Muscle of back (tissue), 11 donors: ENCODE measurements around the gene TIMM17A. TPM values are rescaled to one million over a fixed set of nuclear protein-coding genes. Genes with fewer than 3 reads are reported as not detected.
"Not testable (repeated sequence)": the region's sequence is repeated elsewhere in the genome, so short reads cannot be mapped to it uniquely, and the experiment has no call there.

Experiments
- DNase-seq, 3 donors: peaks; one replicate each; pipeline versions ENCODE4 v3.0.0 to v3.0.0-alpha.2; 2013
- polyA plus RNA-seq, 10 donors: library from polyadenylated mRNA; unstranded; fragments of 120-200 nt; gene quantifications; one replicate each; pipeline ENCODE4 v1.2.1, GENCODE V29; 2013; ENCODE audit not compliant: insufficient read length in 10 of 10

TIMM17A gene
- polyA plus RNA-seq, 10 donors = 32.1 to 44.9 (median 40.3) TPM

DNA sequence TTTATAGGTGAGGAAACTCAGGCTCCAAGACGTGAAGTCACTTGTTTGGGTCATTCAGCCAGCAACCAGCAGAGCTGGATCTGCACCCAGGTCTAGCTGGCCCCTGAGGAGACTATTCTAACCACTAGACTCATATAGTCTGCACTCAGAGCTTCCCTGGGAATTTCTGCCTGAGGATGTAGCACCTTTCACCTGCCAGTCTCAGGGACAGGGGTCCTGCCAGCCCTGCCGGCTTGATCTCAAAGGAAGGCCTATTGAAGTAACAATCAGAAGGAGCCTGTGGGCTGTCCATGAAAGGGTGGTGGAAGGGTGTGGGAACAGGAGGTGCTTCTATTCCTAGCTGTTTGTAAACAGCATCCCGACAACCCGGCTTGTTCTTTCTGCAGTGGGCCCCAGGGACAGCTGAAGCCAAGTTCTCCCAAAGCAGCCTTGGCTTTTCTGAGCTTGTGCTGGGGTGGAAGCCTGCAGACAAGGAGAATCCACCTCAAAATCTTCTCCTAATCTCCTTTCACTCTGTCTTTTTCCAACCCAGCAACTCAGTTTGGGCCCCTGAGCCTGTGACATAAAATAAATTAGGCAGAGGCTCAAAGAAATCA, 16.8 kb upstream of the TIMM17A start:
- no peak for DNase-seq

DNA sequence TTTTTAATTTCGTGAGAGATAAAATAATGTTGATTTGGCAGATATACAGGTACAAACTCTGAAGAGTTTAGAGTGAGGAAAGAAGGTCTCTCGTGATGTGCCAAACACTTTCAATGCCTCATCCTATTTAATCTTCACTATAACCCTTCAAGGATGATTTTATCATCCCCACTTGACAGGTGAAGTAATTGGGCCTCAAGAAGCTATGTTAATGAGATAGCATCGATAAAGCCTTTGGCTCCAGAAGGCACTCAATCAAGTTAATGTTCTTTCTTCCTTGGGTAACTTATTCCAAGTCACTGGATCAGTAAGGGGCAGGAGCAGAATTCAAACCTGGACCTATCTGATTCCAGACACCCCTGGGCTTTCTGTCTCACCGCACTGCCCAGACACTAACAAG, 16.2 kb upstream of the TIMM17A start:
- DNase-seq = no peak

DNA sequence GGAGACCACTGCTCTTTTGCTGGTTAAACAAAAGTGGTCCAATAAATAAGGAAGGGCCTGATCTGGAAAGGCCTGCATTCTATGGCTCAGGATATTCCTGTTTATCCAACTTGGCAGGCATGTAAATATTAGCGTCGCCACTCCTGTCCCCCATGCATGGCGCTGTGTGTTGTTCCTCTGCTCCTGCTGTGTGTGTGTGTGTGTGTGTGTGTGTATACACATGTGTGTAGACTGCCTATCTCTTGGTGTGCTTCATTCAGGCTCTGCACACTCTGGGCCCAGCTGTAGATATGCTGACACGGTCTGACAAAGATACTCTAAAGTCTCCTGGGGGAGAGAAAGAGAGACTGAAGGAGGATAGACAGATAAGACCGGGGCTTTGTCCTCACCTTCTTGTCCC, 15.7 kb upstream of the TIMM17A start:
- no peak for DNase-seq

DNA sequence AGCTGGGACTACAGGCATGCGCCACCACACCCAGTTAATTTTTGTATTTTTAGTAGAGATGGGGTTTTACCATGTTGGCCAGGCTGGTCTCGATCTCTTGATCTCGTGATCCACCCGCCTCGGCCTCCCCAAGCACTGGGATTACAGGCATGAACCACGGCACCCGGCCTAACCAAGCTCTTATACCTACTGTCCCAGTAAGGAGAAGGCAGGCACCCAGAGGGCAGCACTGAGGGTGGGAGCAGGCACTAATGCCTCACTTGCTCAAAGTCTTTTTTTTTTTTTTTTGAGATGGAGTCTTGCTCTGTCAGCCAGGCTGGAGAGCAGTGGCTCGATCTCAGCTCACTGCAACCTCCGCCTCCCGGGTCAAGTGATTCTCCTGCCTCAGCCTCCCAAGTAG, 15.0 kb upstream of the TIMM17A start:
- not testable (repeated sequence) for DNase-seq

DNA sequence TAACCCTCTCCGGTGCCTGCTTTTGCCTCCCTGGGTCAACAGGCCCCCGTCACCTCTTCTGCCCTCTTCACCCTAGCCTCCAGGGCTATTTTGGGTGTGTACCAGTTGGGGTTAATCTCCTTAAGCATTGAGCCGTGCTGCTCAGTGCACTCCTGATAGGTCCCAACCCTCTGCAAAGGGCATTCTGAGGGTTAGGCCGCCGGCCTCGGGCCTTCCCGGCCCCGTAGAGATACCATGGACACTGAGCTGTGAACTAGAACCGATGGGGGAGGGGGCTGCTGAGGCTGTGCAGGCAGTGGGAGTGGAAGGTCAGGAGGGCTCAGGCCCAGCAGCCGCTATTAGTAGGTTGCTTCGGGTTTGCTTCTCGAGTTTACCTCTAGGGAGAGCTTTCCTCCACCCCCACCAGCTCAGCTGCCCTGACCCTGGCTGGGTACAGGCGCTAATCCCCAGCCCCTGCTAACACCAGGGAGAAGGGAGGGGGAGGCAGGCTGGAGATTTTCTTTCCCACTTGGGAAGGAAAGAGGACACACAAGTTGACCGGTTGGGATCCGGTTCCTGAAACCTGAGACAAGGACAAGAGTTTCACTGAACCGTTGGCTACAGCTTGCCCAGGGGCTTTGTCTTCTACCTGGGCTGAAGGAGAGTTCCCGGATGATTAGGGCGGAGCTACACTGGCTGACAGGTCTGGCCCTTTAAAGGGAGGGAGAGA, 13.7 kb upstream of the TIMM17A start:
- DNase-seq = no peak

DNA sequence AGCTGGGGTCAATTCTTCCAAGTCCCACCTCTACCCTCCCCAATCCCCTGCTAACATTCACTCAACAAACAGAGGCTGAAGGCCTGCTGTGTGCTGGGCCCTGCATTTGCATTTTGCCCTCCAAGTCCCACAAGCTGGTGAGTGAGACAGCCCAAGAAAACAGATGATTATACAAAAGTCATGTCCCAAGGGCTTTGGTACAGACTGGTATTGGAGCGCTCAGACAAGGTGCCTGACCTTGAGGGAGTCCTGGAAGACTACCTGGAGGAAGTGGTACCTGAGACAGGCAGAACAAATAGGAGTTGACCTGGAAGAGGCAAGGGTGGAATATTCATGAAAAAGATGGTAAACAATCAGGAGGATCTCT, 13.2 kb upstream of the TIMM17A start:
- no peak for DNase-seq

DNA sequence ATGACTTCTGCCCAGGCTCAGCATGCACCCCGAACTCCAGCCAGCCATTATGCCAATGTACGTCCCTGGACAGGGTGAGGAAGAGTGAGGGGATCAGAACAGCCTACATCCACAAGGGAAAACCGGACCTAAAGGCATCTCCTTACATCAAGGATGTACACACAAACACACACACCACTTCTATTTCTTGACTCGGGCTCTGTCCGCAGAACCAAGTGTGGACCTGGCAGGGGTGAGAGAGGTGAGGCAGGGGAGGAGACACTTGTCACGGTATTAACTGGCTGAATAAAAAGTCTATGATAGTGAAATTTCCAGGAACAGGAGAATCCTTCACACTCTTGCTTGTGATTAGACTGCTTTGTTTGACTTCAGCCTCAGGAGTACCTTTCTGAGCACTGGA, 11.3 kb upstream of the TIMM17A start:
- no peak for DNase-seq

DNA sequence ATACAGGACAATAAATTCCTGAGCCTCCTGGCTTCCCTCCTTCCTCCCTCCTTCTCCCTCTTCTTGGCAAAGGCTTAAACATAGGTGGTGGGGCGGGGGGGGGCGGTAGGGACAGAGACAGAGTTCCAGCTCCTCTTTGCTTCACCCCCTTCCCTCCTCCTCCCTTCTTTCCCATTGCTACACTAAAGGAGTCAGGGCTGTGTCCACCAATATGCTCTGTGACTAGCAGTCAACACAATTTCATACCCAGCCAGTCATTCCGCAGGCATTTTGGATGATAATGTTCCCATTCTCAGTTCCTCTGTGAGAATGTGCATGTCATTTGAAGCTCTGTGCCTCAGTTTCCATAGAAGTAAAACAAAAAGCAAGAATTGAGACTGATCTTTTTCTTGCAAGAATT, 10.7 kb upstream of the TIMM17A start:
- DNase-seq = no peak

DNA sequence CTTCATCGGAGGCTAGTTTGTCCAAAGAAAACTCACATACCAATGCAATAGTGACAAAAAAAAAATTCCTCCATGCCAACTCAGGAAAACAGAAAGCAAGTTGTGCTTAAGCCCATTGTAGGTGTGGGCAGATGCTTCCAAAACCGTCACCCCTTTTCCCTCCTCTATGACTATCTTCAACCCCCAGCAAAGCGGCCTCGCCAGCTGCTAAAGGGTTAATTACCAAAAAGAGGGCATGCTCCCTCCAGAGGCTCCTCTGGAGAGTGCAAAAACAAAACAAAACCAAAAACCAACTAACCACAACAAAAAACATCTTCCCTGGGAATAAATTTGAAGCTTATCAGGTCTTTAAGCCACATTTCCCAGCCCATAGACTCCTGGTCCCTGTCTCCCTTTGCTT, 10.1 kb upstream of the TIMM17A start:
- no peak for DNase-seq

DNA sequence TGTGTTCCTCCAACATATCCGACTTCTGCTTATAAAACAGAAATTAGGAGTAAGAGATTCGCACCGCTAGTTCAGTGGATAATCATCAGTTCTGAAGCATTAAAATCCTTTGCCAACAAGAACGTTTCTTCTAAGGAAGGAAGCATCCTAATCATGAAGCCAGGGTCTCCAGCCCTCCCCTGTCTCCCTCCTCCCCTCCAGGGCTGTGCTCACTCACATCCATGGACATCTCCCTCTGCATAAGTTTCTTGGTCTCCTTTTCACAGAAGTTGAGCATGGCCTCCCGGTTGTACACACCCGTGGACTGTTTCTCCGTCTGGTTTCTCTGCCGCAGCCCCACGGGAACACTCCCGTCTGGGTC, 9.5 kb upstream of the TIMM17A start:
- no peak for DNase-seq

DNA sequence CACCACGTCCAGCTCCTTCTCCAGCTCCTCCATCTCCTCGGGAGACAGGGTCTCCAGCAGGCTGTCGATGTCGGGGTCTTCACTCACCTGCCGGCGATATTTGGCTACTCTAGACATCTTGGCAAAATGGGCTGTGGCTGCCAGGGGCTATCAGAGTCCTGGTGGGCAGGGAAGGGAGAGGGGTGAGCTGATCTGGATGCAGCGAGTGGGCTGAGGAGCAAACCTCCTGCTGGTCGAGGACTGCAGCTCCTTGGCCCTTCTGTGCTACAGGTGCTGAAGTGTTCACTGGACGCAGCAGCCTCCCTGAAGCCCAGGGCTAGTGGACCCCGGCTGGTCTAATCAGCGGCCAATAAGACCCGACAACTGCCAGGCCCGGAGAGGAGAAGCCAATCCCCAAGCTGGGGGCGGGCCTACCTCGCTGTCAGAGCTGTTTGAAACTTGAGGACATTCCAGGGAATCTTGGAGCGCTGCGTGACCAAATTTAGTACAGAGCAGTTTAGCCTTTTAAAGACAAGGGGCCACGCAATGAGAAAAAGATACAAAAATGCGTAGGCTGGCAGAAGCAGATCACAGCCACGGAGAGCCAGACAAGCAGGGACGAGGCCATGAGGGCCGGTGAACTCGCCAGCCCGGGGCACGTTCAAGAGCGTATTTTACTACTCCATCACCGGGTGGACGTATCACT, 8.9 kb upstream of the TIMM17A start, which contains the start of gene LMOD1:
Gene LMOD1 (minus strand): TSS at position 325 of the 685 bp plus-strand sequence. CDS start 208 bp downstream, at position 117.
- peak; percentile 78 to 90 (median 90) for DNase-seq

DNA sequence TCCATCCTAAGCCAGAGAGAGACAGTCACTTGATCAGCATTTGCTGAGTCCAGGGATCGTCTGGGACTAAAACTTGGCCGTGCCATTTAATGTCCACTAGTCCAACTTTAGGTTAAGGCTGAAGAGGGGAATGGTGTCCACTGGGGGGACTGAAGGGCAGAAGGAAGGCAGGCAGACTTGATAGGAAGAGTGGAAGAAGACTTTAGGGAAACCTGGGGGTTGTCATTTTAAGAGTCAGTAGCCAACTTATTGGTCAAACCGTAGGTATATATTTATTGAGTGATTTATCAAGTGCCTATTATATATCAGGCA, 7.7 kb upstream of the TIMM17A start:
- DNase-seq = no peak

DNA sequence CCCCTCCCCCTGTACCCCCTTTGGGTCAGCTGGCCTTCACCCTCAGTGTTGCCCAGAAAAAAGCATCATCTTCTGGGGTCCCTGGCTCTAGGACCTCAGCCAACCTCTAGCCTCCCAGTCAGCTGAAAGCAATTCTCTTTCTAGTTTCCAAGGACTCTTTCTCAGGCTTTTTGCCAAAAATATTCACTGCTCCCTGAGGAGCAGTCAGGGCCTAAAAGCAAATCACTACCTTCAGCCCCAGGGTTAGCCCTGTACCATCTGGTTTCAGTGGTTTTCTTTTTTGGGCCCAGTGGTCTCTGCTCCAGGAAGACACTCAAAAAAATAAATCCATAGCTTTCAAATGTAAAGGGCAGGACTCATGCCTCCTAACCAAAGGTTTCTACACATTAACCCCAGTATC, 5.8 kb upstream of the TIMM17A start:
- DNase-seq = no peak

DNA sequence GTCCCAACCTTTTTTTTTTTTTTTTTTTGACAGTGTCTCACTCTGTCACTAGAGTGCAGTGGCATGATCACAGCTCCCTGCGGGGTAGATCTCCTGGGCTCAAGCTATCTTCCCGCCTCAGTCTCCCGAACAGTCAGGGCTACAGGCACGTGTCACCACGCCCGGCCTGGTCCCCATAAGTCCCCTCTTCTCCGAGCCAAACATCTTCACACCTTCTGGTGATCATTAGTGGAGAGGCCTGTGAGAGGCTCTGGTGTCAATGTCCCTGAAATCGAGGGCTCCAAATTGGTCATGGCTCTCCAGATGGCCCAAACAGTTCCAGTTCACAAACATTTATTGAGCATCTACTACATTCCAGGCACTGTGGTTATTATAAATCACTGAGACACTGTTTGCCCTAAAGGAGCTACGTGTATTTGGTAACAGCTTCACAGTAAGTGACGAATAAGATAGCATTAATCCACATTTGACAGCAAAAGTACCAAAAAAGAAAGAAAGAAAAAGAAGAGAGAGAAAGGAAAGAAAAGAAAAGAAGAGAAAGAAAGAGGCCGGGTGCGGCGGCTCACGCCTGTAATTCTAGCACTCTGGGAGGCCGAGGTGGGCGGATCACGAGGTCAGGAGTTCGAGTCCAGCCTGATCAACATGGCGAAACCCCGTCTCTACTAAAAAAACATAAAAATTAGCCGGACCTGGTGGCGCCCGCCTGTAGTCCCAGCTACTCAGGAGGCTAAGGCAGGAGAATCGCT, 867 bp upstream of the TIMM17A start:
- DNase-seq = peak in 1 of 3 donors; percentile 24

DNA sequence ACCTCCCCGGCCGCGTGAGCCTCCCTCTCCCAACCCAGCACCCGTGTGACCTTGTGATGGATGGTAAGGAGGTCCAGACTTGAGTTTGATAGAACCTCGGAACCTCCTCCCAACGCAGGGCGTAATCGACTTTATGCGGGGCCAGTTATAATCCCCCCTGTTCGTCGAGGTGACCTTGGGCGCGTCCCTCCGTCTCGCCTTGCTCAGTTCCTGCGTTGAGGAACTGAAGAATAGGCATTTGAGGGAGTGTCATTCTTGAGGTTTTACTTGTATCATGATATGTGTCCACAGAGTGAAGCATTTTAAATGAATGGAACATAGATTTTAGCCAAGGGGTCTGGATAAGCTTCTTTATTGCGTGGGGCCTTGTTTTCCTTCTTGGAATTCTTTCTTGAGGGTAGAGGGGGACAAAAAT, 433 bp downstream of the TIMM17A start:
- no peak for DNase-seq

DNA sequence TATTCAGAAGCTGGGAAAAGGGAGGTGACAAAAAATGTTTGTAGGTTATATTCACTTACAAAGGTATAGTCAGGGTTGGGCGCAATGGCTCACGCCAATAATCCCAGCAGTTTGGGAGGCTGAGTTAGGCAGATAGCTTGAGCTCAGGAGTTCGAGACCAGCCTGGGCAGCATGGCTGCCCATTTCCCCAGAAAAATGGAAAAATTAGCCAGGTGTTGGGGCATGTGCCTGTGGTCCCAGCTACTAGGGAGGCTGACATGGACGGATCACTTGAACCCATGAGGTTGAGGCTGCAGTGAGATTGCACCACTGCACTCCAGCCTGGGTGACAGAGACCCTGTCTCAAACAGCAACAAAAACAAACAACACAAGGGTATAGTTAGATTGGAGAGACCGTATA, 3.0 kb downstream of the TIMM17A start:
- no peak for DNase-seq

DNA sequence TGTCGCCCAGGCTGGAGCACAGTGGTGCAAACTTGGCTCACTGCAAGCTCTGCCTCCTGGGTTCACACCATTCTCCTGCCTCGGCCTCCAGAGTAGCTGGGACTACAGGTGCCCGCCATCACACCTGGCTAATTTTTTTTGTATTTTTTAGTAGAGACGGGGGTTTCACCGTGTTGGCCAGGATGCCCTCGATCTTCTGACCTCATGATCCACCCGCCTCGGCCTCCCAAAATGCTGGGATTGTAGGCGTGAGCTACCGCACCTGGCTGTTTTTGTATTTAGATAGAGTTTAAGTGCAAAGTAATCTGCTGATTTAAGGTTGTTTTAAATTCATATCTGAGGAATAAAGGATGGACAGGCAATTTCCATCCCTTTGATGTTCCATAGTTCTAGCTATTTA, 7.1 kb downstream of the TIMM17A start:
- DNase-seq = not testable (repeated sequence)

DNA sequence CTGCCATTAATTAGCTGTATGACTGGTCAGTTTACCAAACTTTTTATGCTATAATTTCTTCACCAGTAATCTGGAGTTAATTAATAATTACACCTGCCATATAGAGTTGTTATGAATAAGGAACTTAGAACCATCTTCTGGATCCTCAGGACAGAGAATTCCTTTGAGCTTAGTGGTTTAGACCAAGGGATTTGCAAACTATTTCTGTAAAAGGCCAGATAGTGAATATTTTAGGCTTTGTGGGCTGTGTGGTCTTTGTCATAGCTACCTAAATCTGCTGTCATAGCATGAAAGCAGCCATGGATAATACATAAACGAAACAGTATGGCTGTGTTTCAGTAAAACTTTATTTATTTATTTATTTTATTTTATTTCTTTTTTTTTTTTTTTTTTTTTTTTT, 9.0 kb downstream of the TIMM17A start:
- peak in 1 of 3 donors; percentile 30 for DNase-seq

DNA sequence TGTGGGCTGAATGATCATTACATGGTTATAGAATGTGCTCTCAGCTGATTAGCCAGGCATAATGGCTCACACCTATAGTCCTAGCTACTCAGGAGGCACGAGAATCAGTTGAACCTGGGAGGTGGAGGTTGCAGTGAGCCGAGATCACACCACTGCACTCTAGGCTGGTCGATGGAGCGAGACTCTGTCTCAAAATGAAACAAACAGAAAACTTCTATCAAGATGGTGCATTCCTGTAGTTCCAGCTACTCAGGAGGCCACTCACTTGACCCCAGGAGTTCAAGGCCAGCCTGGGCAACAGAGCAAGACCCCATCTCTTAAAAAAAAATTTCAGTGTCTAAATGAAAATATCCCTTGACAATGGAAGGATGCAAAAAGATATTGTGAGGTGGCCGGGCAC, 10.9 kb downstream of the TIMM17A start:
- no peak for DNase-seq

DNA sequence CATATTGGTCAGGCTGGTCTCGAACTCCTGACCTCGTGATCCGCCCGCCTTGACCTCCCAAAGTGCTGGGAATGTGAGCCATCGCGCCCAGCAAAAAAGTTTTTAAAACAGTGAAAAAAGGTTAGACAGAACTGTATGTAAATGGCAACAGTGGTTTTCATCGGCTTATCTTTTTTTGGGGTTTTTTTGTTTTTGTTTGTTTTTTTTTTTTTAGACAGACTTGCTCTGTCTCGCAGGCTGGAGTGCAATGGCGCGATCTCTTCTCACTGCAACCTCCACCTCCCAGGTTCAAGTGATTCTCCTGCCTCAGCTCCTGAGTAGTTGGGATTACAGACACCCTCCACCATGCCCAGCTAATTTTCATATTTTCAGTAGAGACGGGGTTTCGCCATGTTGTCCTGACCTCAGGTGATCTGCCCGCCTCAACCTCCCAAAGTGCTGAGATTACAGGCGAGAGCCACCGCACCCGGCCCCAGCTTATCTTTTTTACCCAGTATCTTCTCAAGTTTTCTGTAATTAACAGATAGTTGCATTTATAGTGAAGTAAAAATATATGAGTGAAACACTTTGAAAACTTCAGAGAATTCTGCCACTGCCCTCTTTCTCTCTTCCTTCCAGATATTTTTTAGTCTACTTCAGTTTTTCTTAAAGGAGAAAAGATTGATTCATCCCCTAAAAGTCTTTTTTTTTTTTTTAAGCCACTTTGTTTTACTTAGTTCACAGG, 13.1 kb downstream of the TIMM17A start:
- DNase-seq = no peak

DNA sequence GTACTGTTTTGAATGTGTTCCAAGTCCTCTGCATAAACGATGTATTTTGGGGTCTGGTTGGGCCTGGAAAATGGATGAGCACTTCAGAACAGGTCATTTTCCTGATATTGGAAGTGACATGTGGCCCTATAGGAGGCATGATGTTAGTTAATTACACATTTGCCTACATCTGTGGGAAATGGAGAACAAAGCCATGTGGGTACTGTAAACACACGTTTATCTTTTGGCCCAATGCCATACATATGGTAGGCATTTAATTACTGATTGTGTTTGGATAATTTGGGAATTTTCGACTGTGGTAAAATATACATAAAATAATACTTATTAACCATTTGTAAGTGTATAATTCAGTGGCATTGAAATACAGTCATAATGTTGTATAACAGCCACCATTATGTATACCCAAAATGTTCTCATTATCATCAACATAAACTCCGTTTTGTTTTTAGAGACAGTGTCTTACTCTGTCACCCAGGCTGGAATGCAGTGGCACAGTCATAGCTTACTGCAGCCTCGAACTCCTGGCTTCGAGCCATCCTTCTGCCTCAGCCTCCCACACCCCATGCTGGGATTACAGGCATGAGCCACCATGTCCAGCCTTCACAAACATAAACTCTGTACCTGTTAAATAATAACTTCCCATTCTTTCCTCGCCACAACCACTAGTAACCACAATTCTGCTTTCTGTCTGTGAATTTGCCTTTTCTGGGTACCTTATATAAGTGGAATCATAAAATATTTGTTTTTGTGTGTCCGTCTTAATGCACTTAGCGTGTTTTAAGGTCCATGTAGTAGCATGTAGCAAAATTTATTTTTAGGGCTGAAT, 15.2 kb downstream of the TIMM17A start:
- DNase-seq = no peak
